SU-DHL-6 (cell line): ENCODE data around the gene NPAS2.

ENCODE experiments used
- H2AFZ ChIP-seq: fragments of 200-600 bp; sonication (generic); 2 replicates; pipeline ENCODE4 v1.6.1; 2014; ENCODE audit warnings: low read depth, mild to moderate bottlenecking, moderate library complexity, mixed read lengths, antibody characterized with exemption, low read length; ENCODE audit not compliant: severe bottlenecking
- H3F3A ChIP-seq: fragments of 200-600 bp; shearing (Covaris generic); 2 replicates; pipeline ENCODE4 v1.6.0; 2016; ENCODE audit warnings: antibody characterized with exemption, mild to moderate bottlenecking; ENCODE audit not compliant: insufficient read depth
- H3K27ac ChIP-seq: fragments of 200-600 bp; sonication (generic); 2 replicates; pipeline ENCODE4 v1.5.1; 2016; ENCODE audit warnings: low read depth, mild to moderate bottlenecking, low read length, moderate library complexity, mixed read lengths
- H3K27me3 ChIP-seq: fragments of 200-600 bp; sonication (generic), shearing (Covaris generic); 2 replicates; pipeline ENCODE4 v1.6.0; 2014; ENCODE audit warnings: mild to moderate bottlenecking, low read length
- H3K36me3 ChIP-seq: fragments of 200-600 bp; sonication (generic); 2 replicates; pipeline ENCODE4 v1.6.1; 2014; ENCODE audit warnings: mild to moderate bottlenecking, low read length, mixed read lengths
- H3K4me2 ChIP-seq: fragments of 300-600, 200-600 bp; shearing (Covaris generic), sonication (generic); 2 replicates; pipeline ENCODE4 v1.6.0; 2014; ENCODE audit warnings: low read length, low read depth, mild to moderate bottlenecking; ENCODE audit not compliant: poor library complexity, severe bottlenecking
- H3K4me3 ChIP-seq: fragments of 200-600 bp; sonication (generic); 2 replicates; pipeline ENCODE4 v1.5.1; 2014; ENCODE audit warnings: antibody characterized with exemption, low read length, mild to moderate bottlenecking, mixed read lengths; ENCODE audit not compliant: insufficient read depth, poor library complexity, severe bottlenecking
- H3K79me2 ChIP-seq: fragments of 200-600 bp; sonication (generic); 2 replicates; pipeline ENCODE4 v1.6.1; 2014; ENCODE audit warnings: mild to moderate bottlenecking, low read length, moderate library complexity; ENCODE audit not compliant: insufficient read depth
- H3K9ac ChIP-seq: fragments of 200-600 bp; sonication (generic); 2 replicates; pipeline ENCODE4 v1.7.0; 2014; ENCODE audit warnings: mild to moderate bottlenecking, low read length
- H3K9me2 ChIP-seq: fragments of 200-600 bp; sonication (generic); replicated peaks from 2 replicates; pipeline ENCODE4 v1.6.1; 2014; ENCODE audit warnings: low read length; ENCODE audit not compliant: insufficient read depth
- H3K9me3 ChIP-seq: fragments of 200-600 bp; sonication (generic); 2 replicates; pipeline ENCODE4 v1.6.1; 2014; ENCODE audit warnings: low read length, mixed read lengths; ENCODE audit not compliant: insufficient read depth
- H4K20me1 ChIP-seq: fragments of 200-600 bp; sonication (generic); 2 replicates; pipeline ENCODE4 v1.6.1; 2014; ENCODE audit warnings: low read depth, mild to moderate bottlenecking, antibody characterized with exemption, low read length, moderate library complexity, mixed read lengths
- CTCF ChIP-seq: fragments of 200-600 bp; sonication (generic); IDR thresholded peaks from one replicate; pipeline ENCODE4 v1.5.1; 2017; ENCODE audit warnings: antibody characterized with exemption, mild to moderate bottlenecking, low read length, moderate library complexity; ENCODE audit not compliant: insufficient read depth, poor library complexity, severe bottlenecking
- EZH2phosphoT487 ChIP-seq: fragments of 200-600 bp; sonication (generic), shearing (Covaris generic); conservative IDR thresholded peaks from 2 replicates; pipeline ENCODE4 v1.6.1; 2018; ENCODE audit warnings: mild to moderate bottlenecking, antibody characterized with exemption, low read length, moderate library complexity, mixed read lengths

NPAS2 gene

GRCh38 chr2:100818606-100819369 is 1.2 kb upstream of the NPAS2 start:
- Histone ChIP-seq H3K9me2 (no peaks in the 10 kb centered on the region), H3K79me2 (no peaks in the 10 kb centered on the region), H3K27me3 (no peaks in the 10 kb centered on the region), H2AFZ (no peak overlapping the region), H3K36me3 (no peaks in the 10 kb centered on the region), H3K4me3 (no peak overlapping the region), H3K27ac (no peak overlapping the region), H3K9me3 (no peaks in the 10 kb centered on the region), H3K9ac (no peak overlapping the region), H3K4me2 (no peak overlapping the region), H3F3A (no peaks in the 10 kb centered on the region), H4K20me1 (no peaks in the 10 kb centered on the region)
- TF ChIP-seq EZH2phosphoT487 (no peak), CTCF (no peak)

GRCh38 chr2:100820273-100820522 is 259 bp downstream of the NPAS2 start:
- Histone ChIP-seq H3K9me2 (no peaks in the 10 kb centered on the region), H3K9ac (no peak overlapping the region), H3K4me3 (no peak overlapping the region), H3K36me3 (no peaks in the 10 kb centered on the region), H3F3A (no peaks in the 10 kb centered on the region), H3K27me3 (no peaks in the 10 kb centered on the region), H3K79me2 (no peaks in the 10 kb centered on the region), H3K9me3 (no peaks in the 10 kb centered on the region), H3K4me2 (no peak overlapping the region), H4K20me1 (no peaks in the 10 kb centered on the region), H2AFZ (no peak overlapping the region), H3K27ac (no peak overlapping the region)
- TF ChIP-seq EZH2phosphoT487 (no peak), CTCF (no peak)

GRCh38 chr2:100820523-100821254 is 750 bp downstream of the NPAS2 start:
- no peaks in the 10 kb centered on the region for H4K20me1 ChIP-seq
- no peaks in the 10 kb centered on the region for H3K36me3 ChIP-seq
- H3K27me3 ChIP-seq = no peaks in the 10 kb centered on the region
- no peaks in the 10 kb centered on the region for H3K9me2 ChIP-seq
- H3K27ac ChIP-seq = no peak overlapping the region
- no peak overlapping the region for H3K9ac ChIP-seq
- H2AFZ ChIP-seq = no peak overlapping the region
- H3K9me3 ChIP-seq = no peaks in the 10 kb centered on the region
- H3K4me3 ChIP-seq = no peak overlapping the region
- no peak overlapping the region for H3K4me2 ChIP-seq
- TF ChIP-seq CTCF (no peak), EZH2phosphoT487 (no peak)
- H3F3A ChIP-seq = no peaks in the 10 kb centered on the region
- no peaks in the 10 kb centered on the region for H3K79me2 ChIP-seq
